Upper lobe of left lung (tissue), 6 donors: ENCODE measurements around the gene KRT26. TPM values are rescaled to one million over a fixed set of nuclear protein-coding genes. Genes with fewer than 3 reads are reported as not detected.
A peak's percentile ranks its signal among the peaks of the same experiment; 100 is the strongest.

Source experiments
- ATAC-seq, 2 donors: fragments of 200-7000 bp; cut with Tn5 transposase; one replicate each; pipeline ENCODE4 v1.9.1; 2022; ENCODE audit warnings: mild to moderate bottlenecking in 2 of 2, moderate library complexity in 2 of 2; ENCODE audit not compliant: low FRiP score in 2 of 2
- DNase-seq, 2 donors: peaks; one replicate each; pipeline ENCODE4 v3.0.0-alpha.2; 2019 to 2020
- H3K27ac ChIP-seq, 4 donors: fragments of 200-600 bp; sonication (generic); one replicate each; pipeline ENCODE4 v1.5.1; 2016 to 2019
- H3K27me3 ChIP-seq, 4 donors: fragments of 200-600 bp; sonication (generic); one replicate each; pipeline ENCODE4 v1.5.1; 2017 to 2019
- H3K36me3 ChIP-seq, 4 donors: fragments of 200-600 bp; sonication (generic); one replicate each; pipeline ENCODE4 v1.5.1; 2016 to 2019
- H3K4me1 ChIP-seq, 4 donors: fragments of 200-600 bp; sonication (generic); one replicate each; pipeline ENCODE4 v1.5.1; 2018 to 2019
- H3K4me3 ChIP-seq, 4 donors: fragments of 200-600 bp; sonication (generic); one replicate each; pipeline ENCODE4 v1.5.1; 2017 to 2019; ENCODE audit warnings: mild to moderate bottlenecking in 2 of 4, moderate library complexity in 1 of 4
- H3K9me3 ChIP-seq, 4 donors: fragments of 200-600 bp; sonication (generic); one replicate each; pipeline ENCODE4 v1.5.1; 2018 to 2019
- CTCF ChIP-seq, 6 experiments: fragments of 450-650 bp in 4 of 6; fragments of 200-600 bp in 2 of 6; sonication (generic) in 2 of 6; IDR thresholded peaks; one replicate each; pipeline ENCODE4 v1.5.1; 2016 to 2019; ENCODE audit warnings: antibody characterized with exemption in 6 of 6
- EP300 ChIP-seq, 4 donors: sonication (generic); formaldehyde crosslinking; IDR thresholded peaks; one replicate each; pipeline ENCODE4 v1.5.1; 2017; ENCODE audit warnings: antibody characterized with exemption in 4 of 4, control low read depth in 2 of 4
- POLR2A ChIP-seq, 4 donors: fragments of 450-650 bp; IDR thresholded peaks; one replicate each; pipeline ENCODE4 v1.5.1; 2016 to 2017; ENCODE audit warnings: antibody characterized with exemption in 4 of 4, mild to moderate bottlenecking in 2 of 4
- POLR2AphosphoS5 ChIP-seq, 2 donors: sonication (generic); formaldehyde crosslinking; IDR thresholded peaks; one replicate each; pipeline ENCODE4 v1.5.1; 2017; ENCODE audit warnings: antibody characterized with exemption in 2 of 2
- WGBS, 2 donors: methylation state at CpG; one replicate each; pipeline ENCODE4 v1.1.5; 2017 to 2018; 5-methylcytosine and 5-hydroxymethylcytosine counted together
- total RNA-seq, 6 donors: library from RNA; depleted of rRNA in 4 of 6; stranded (reverse); fragments of >200 nt in 4 of 6; gene quantifications; one replicate each; pipeline versions ENCODE4 v1.1.0 to v1.2.1, GENCODE V29; 2016 to 2021
- donor health status: DM: no; HTN: no; CAD: no; lungs with moderate emphysema.
- donor health status: DM: no; HTN: yes; CAD: no; lungs with severe emphysema.

The KRT26 gene
- total RNA-seq, 6 donors from 2014 or later = not detected

- H3K27ac ChIP-seq = no peak overlapping the region
- no peaks in the 10 kb centered on the region for H3K36me3 ChIP-seq
- H3K4me1 ChIP-seq = no peaks in the 10 kb centered on the region
- ATAC-seq (no peak), DNase-seq (no peak)
- no peak for TF ChIP-seq POLR2AphosphoS5 (IDR thresholded peaks at IDR 0.05)
- H3K9me3 ChIP-seq = no peaks in the 10 kb centered on the region
- no peak overlapping the region for H3K4me3 ChIP-seq
- no peaks in the 10 kb centered on the region for H3K27me3 ChIP-seq
- 75 to 93% methylated on average over 2 to 6 of the region's 6 CpGs for WGBS, 2 donors
Observed at GRCh38 chr17:40734018-40734417, 38.0 kb downstream of the KRT26 start.

GRCh38 chr17:40730970-40731369 lies 41.0 kb downstream of the KRT26 start:
- WGBS, 2 donors = 83 to 86% methylated on average over 1 of the region's 1 CpG
- DNase-seq (no peak), ATAC-seq (no peak)
- Histone ChIP-seq H3K36me3 (no peaks in the 10 kb centered on the region), H3K27ac (no peak overlapping the region), H3K4me3 (no peak overlapping the region), H3K9me3 (no peaks in the 10 kb centered on the region), H3K4me1 (no peaks in the 10 kb centered on the region), H3K27me3 (no peaks in the 10 kb centered on the region)
- TF ChIP-seq POLR2AphosphoS5 (IDR thresholded peaks at IDR 0.05) (no peak), EP300 (IDR thresholded peaks at IDR 0.05) (no peak), CTCF (IDR thresholded peaks at IDR 0.05) (no peak), POLR2A (IDR thresholded peaks at IDR 0.05) (no peak)

GRCh38 chr17:40727447-40728231 lies 44.4 kb downstream of the KRT26 start:
- WGBS, 2 donors = 56 to 57% methylated on average over 8 of the region's 8 CpGs
- TF ChIP-seq CTCF (IDR thresholded peaks at IDR 0.05) = no peak
- TF ChIP-seq POLR2A (IDR thresholded peaks at IDR 0.05) = no peak
- TF ChIP-seq EP300 (IDR thresholded peaks at IDR 0.05) = no peak
- TF ChIP-seq POLR2AphosphoS5 (IDR thresholded peaks at IDR 0.05) = no peak
- H3K27me3 ChIP-seq = no peaks in the 10 kb centered on the region

GRCh38 chr17:40726919-40727318 lies 45.1 kb downstream of the KRT26 start:
- Histone ChIP-seq H3K4me3 (no peak overlapping the region), H3K27ac (no peak overlapping the region), H3K27me3 (no peaks in the 10 kb centered on the region), H3K4me1 (no peaks in the 10 kb centered on the region), H3K9me3 (no peaks in the 10 kb centered on the region), H3K36me3 (no peaks in the 10 kb centered on the region)
- DNase-seq (no peak), ATAC-seq (no peak)
- 74 to 75% methylated on average over 2 of the region's 2 CpGs for WGBS, 2 donors
- TF ChIP-seq CTCF (IDR thresholded peaks at IDR 0.05) (peak in 5 of 6 experiments; percentile 6 to 48 (median 36)), POLR2AphosphoS5 (IDR thresholded peaks at IDR 0.05) (no peak)

More at GRCh38 chr17:40727447-40728231, 44.4 kb downstream of the KRT26 start:
- peak in 1 of 2 donors; percentile 67 for ATAC-seq
- DNase-seq = no peak
- no peak overlapping the region for H3K27ac ChIP-seq
- no peak overlapping the region for H3K4me3 ChIP-seq
- H3K9me3 ChIP-seq = no peaks in the 10 kb centered on the region
- no peaks in the 10 kb centered on the region for H3K4me1 ChIP-seq
- no peaks in the 10 kb centered on the region for H3K36me3 ChIP-seq

- TF ChIP-seq POLR2A (IDR thresholded peaks at IDR 0.05) = no peak
- no peak for TF ChIP-seq POLR2AphosphoS5 (IDR thresholded peaks at IDR 0.05)
- TF ChIP-seq CTCF (IDR thresholded peaks at IDR 0.05) = no peak
- no peak for TF ChIP-seq EP300 (IDR thresholded peaks at IDR 0.05)
- ATAC-seq = no peak
- H3K27me3 ChIP-seq = no peaks in the 10 kb centered on the region
- H3K36me3 ChIP-seq = no peaks in the 10 kb centered on the region
- no peak for DNase-seq
- H3K27ac ChIP-seq = no peak overlapping the region
- H3K4me3 ChIP-seq = no peak overlapping the region
- no peaks in the 10 kb centered on the region for H3K9me3 ChIP-seq
- 67 to 70% methylated on average over 1 of the region's 1 CpG for WGBS, 2 donors
- H3K4me1 ChIP-seq = no peaks in the 10 kb centered on the region
Observed at GRCh38 chr17:40724656-40725055, 47.3 kb downstream of the KRT26 start.
